ENCODE data around the gene TMEM235. TPM values are rescaled to one million over a fixed set of nuclear protein-coding genes. Genes with fewer than 3 reads are reported as not detected.

The TMEM235 gene
- total and polyA plus RNA-seq, 3 donors from 2014 or later, result not detected

GRCh38 chr17:78259192-78259554 is 27.7 kb downstream of the TMEM235 start:
- Histone ChIP-seq H3K4me1 (peaks cover 8% of the 10 kb centered on the region), H3K27me3 (no peaks in the 10 kb centered on the region), H3K9me3 (no peaks in the 10 kb centered on the region), H3K4me3 (no peak overlapping the region), H3K36me3 (ENCODE audit: low read depth, missing control alignments) (no peaks in the 10 kb centered on the region), H3K27ac (no peak overlapping the region)
- DNase-seq, result no peak
- WGBS, 2 donors, result 81 to 93% methylated on average over 8 to 10 of the region's 10 CpGs
- TF ChIP-seq CTCF (IDR thresholded peaks at IDR 0.05), result no peak
- no peak for TF ChIP-seq POLR2A (IDR thresholded peaks at IDR 0.05)
- intact Hi-C loops (cut with DNase I; ENCODE audit: low total_unique reads), result loop anchor here (10.0 kb wide), 1 partner anchor 144 kb away; no protein-coding TSS in a partner anchor

- no peak overlapping the region for H3K4me3 ChIP-seq
- peaks cover 9% of the 10 kb centered on the region for H3K4me1 ChIP-seq
- intact Hi-C loops (cut with DNase I; ENCODE audit: low total_unique reads), result no loop called here
- H3K27me3 ChIP-seq, result no peaks in the 10 kb centered on the region
- H3K36me3 ChIP-seq (ENCODE audit: low read depth, missing control alignments), result no peaks in the 10 kb centered on the region
- no peak for DNase-seq
- 66 to 74% methylated on average over 15 to 23 of the region's 23 CpGs for WGBS, 2 donors
- TF ChIP-seq POLR2A (IDR thresholded peaks at IDR 0.05), result no peak
- no peak for TF ChIP-seq CTCF (IDR thresholded peaks at IDR 0.05)
- H3K9me3 ChIP-seq, result no peaks in the 10 kb centered on the region
- H3K27ac ChIP-seq, result no peak overlapping the region
Measured at GRCh38 chr17:78263063-78263735, 31.8 kb downstream of the TMEM235 start.

GRCh38 chr17:78263736-78264340 is 32.4 kb downstream of the TMEM235 start:
- WGBS, 2 donors, result 93 to 100% methylated on average over 3 to 9 of the region's 9 CpGs
- no peak for DNase-seq
- Histone ChIP-seq H3K4me1 (peaks cover 14% of the 10 kb centered on the region), H3K27ac (no peak overlapping the region), H3K27me3 (no peaks in the 10 kb centered on the region), H3K9me3 (no peaks in the 10 kb centered on the region), H3K4me3 (no peak overlapping the region), H3K36me3 (ENCODE audit: low read depth, missing control alignments) (no peaks in the 10 kb centered on the region)
- TF ChIP-seq CTCF (IDR thresholded peaks at IDR 0.05), result no peak
- TF ChIP-seq POLR2A (IDR thresholded peaks at IDR 0.05), result no peak
- intact Hi-C loops (cut with DNase I; ENCODE audit: low total_unique reads), result no loop called here

GRCh38 chr17:78264590-78264989 is 33.2 kb downstream of the TMEM235 start:
- intact Hi-C loops (cut with DNase I; ENCODE audit: low total_unique reads), result no loop called here
- H3K9me3 ChIP-seq, result no peaks in the 10 kb centered on the region
- TF ChIP-seq CTCF (IDR thresholded peaks at IDR 0.05) (no peak), POLR2A (IDR thresholded peaks at IDR 0.05) (no peak)
- no peak overlapping the region for H3K27ac ChIP-seq
- no peak for DNase-seq
- H3K4me1 ChIP-seq, result peaks cover 22% of the 10 kb centered on the region
- H3K27me3 ChIP-seq, result no peaks in the 10 kb centered on the region
- H3K36me3 ChIP-seq (ENCODE audit: low read depth, missing control alignments), result no peaks in the 10 kb centered on the region
- WGBS, 2 donors, result 89 to 91% methylated on average over 5 of the region's 5 CpGs
- H3K4me3 ChIP-seq, result no peak overlapping the region

- Histone ChIP-seq H3K4me1 (peaks cover 26% of the 10 kb centered on the region), H3K9me3 (no peaks in the 10 kb centered on the region), H3K27ac (no peak overlapping the region), H3K4me3 (no peak overlapping the region), H3K27me3 (no peaks in the 10 kb centered on the region), H3K36me3 (ENCODE audit: low read depth, missing control alignments) (no peaks in the 10 kb centered on the region)
- 97% methylated on average over 10 of the region's 10 CpGs for WGBS, 2 donors
- intact Hi-C loops (cut with DNase I; ENCODE audit: low total_unique reads), result no loop called here
- no peak for DNase-seq
- TF ChIP-seq CTCF (IDR thresholded peaks at IDR 0.05) (no peak), POLR2A (IDR thresholded peaks at IDR 0.05) (no peak)
Measured at GRCh38 chr17:78265121-78265520, 33.7 kb downstream of the TMEM235 start.
